Hepatocyte (in vitro differentiated cells): ENCODE results near the gene CNTNAP2. TPM values are rescaled to one million over a fixed set of nuclear protein-coding genes. Genes with fewer than 3 reads are reported as not detected.
"Not testable (repeated sequence)": the region's sequence is repeated elsewhere in the genome, so short reads cannot be mapped to it uniquely, and the experiment has no call there.

Experiments used
- DNase-seq: peaks from one replicate; pipeline ENCODE4 v3.0.0-alpha.2; 2016; ENCODE audit warnings: low spot score
- H2AFZ ChIP-seq: fragments of 200-600 bp; sonication (generic); 2 replicates; pipeline ENCODE4 v1.6.0; 2016; ENCODE audit warnings: antibody characterized with exemption, mild to moderate bottlenecking
- H3K27ac ChIP-seq: fragments of 200-600 bp; sonication (generic); 2 replicates; pipeline ENCODE4 v1.5.1; 2016; ENCODE audit warnings: mild to moderate bottlenecking
- H3K27me3 ChIP-seq: fragments of 200-600 bp; sonication (generic); 2 replicates; pipeline ENCODE4 v1.6.1; 2016
- H3K36me3 ChIP-seq: fragments of 200-600 bp; sonication (generic); replicated peaks from 2 replicates; pipeline ENCODE4 v1.5.1; 2016; ENCODE audit warnings: low read depth; ENCODE audit not compliant: insufficient read depth
- H3K4me1 ChIP-seq: fragments of 200-600 bp; sonication (generic); 2 replicates; pipeline ENCODE4 v1.5.1; 2016; ENCODE audit warnings: mild to moderate bottlenecking, moderate library complexity; ENCODE audit not compliant: insufficient read depth
- H3K4me2 ChIP-seq: fragments of 200-600 bp; sonication (generic); 2 replicates; pipeline ENCODE4 v1.6.0; 2016
- H3K4me3 ChIP-seq: fragments of 200-600 bp; sonication (generic); 2 replicates; pipeline ENCODE4 v1.5.1; 2016; ENCODE audit warnings: mild to moderate bottlenecking
- H3K79me2 ChIP-seq: fragments of 200-600 bp; sonication (generic); 2 replicates; pipeline ENCODE4 v1.6.0; 2017; ENCODE audit warnings: mild to moderate bottlenecking
- H3K9me2 ChIP-seq: fragments of 200-600 bp; sonication (generic); replicated peaks from 2 replicates; pipeline ENCODE4 v1.6.0; 2017; ENCODE audit warnings: mild to moderate bottlenecking; ENCODE audit not compliant: insufficient read depth
- H3K9me3 ChIP-seq: fragments of 200-600 bp; sonication (generic); 2 replicates; pipeline ENCODE4 v1.5.1; 2016; ENCODE audit warnings: low read depth, mild to moderate bottlenecking
- H4K20me1 ChIP-seq: fragments of 200-600 bp; sonication (generic); 2 replicates; pipeline ENCODE4 v1.6.0; 2016; ENCODE audit warnings: mild to moderate bottlenecking; ENCODE audit not compliant: insufficient read depth, poor library complexity, severe bottlenecking
- EZH2 ChIP-seq: fragments of 200-600 bp; sonication (generic); IDR thresholded peaks from 2 replicates; pipeline ENCODE4 v1.6.1; 2016; ENCODE audit warnings: antibody characterized with exemption, mild to moderate bottlenecking, borderline replicate concordance
- EZH2phosphoT487 ChIP-seq: fragments of 200-600 bp; sonication (generic); IDR thresholded peaks from one replicate; pipeline ENCODE4 v1.6.1; 2018; ENCODE audit warnings: antibody characterized with exemption, mild to moderate bottlenecking, low read depth, moderate library complexity; ENCODE audit not compliant: unreplicated experiment, severe bottlenecking
- WGBS: methylation state at CpG from one replicate; pipeline ENCODE4 v1.1.6; 2016; ENCODE audit warnings: low lambda C conversion rate; ENCODE audit errors: missing lambda C conversion rate; 5-methylcytosine and 5-hydroxymethylcytosine counted together
- polyA plus RNA-seq: library from polyadenylated mRNA; unstranded; fragments of >200 nt; fragmentation: Nextera tagmentation; extraction: Ambion mirVana; gene quantifications from 2 replicates; pipeline ENCODE4 v1.2.1, GENCODE V29; 2016
- total RNA-seq: library from RNA; depleted of rRNA; stranded (reverse); fragments of >200 nt; gene quantifications from 2 replicates; pipeline ENCODE4 v1.2.3, GENCODE V29; 2014
- TF ChIP-seq, protein P1 (sequence below): fragments of 200-600 bp; sonication (generic); IDR thresholded peaks from 2 replicates; pipeline ENCODE4 v1.5.1; 2016; ENCODE audit warnings: antibody characterized with exemption, mild to moderate bottlenecking; ENCODE audit not compliant: poor library complexity

Gene CNTNAP2
- total and polyA plus RNA-seq, 2 experiments from 2014 or later: 7.5 to 14.7 TPM

- DNase-seq: no peak
- 88% methylated on average over 1 of the region's 1 CpG for WGBS
Observed at GRCh38 chr7:146902266-146902665, 785.7 kb downstream of the CNTNAP2 start.

GRCh38 chr7:146902728-146903127, 786.1 kb downstream of the CNTNAP2 start:
- Histone ChIP-seq H3K4me3 (no peak overlapping the region), H3K4me1 (no peaks in the 10 kb centered on the region), H3K27me3 (no peaks in the 10 kb centered on the region), H3K36me3 (no peaks in the 10 kb centered on the region), H3K9me3 (no peaks in the 10 kb centered on the region), H3K79me2 (no peaks in the 10 kb centered on the region), H4K20me1 (no peaks in the 10 kb centered on the region), H2AFZ (no peak overlapping the region), H3K27ac (no peak overlapping the region), H3K9me2 (no peaks in the 10 kb centered on the region), H3K4me2 (no peak overlapping the region)
- 89% methylated on average over 8 of the region's 8 CpGs for WGBS
- no peak for DNase-seq
- TF ChIP-seq EZH2 (no peak), EZH2phosphoT487 (no peak)
- TF ChIP-seq, protein P1, sequence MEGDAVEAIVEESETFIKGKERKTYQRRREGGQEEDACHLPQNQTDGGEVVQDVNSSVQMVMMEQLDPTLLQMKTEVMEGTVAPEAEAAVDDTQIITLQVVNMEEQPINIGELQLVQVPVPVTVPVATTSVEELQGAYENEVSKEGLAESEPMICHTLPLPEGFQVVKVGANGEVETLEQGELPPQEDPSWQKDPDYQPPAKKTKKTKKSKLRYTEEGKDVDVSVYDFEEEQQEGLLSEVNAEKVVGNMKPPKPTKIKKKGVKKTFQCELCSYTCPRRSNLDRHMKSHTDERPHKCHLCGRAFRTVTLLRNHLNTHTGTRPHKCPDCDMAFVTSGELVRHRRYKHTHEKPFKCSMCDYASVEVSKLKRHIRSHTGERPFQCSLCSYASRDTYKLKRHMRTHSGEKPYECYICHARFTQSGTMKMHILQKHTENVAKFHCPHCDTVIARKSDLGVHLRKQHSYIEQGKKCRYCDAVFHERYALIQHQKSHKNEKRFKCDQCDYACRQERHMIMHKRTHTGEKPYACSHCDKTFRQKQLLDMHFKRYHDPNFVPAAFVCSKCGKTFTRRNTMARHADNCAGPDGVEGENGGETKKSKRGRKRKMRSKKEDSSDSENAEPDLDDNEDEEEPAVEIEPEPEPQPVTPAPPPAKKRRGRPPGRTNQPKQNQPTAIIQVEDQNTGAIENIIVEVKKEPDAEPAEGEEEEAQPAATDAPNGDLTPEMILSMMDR: no peak

More at GRCh38 chr7:146902266-146902665, 785.7 kb downstream of the CNTNAP2 start:
- Histone ChIP-seq H3K36me3 (no peaks in the 10 kb centered on the region), H3K79me2 (no peaks in the 10 kb centered on the region), H3K4me2 (no peak overlapping the region), H3K9me2 (no peaks in the 10 kb centered on the region), H3K27me3 (no peaks in the 10 kb centered on the region), H3K4me1 (no peaks in the 10 kb centered on the region), H3K4me3 (no peak overlapping the region), H3K27ac (no peak overlapping the region), H3K9me3 (no peaks in the 10 kb centered on the region), H2AFZ (no peak overlapping the region), H4K20me1 (no peaks in the 10 kb centered on the region)
- TF ChIP-seq, protein P1: no peak
- TF ChIP-seq EZH2phosphoT487: no peak
- TF ChIP-seq EZH2: no peak

- 94% methylated on average over 24 of the region's 24 CpGs for WGBS
Observed at GRCh38 chr7:146905746-146906145, 789.1 kb downstream of the CNTNAP2 start.

DNA sequence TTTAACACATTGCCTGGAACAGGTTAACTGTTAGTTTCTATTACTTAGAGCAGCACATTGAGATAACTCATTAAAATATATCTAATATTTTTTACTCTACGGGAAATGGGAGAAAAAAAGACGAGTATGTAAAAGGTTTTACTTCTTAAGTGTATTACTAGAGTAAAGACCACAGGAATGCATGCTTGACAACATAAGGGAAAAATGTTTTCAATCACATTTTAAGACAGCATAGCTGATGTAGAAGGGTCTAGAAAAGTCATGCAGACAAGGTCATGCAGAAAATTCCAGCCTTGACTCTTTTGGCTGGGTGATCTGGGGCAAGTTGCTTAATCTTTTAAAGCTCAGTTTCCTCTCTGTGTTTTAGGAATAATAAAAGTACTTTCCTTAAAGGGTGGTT, 806.2 kb downstream of the CNTNAP2 start:
- TF ChIP-seq EZH2phosphoT487 (no peak), EZH2 (no peak)
- TF ChIP-seq, protein P1: no peak
- no peak overlapping the region for H3K4me3 ChIP-seq
- WGBS: 75% methylated on average over 2 of the region's 2 CpGs
- H3K36me3 ChIP-seq: no peaks in the 10 kb centered on the region
- H3K4me2 ChIP-seq: no peak overlapping the region
- H3K9me2 ChIP-seq: no peaks in the 10 kb centered on the region
- no peak overlapping the region for H2AFZ ChIP-seq
- no peaks in the 10 kb centered on the region for H3K79me2 ChIP-seq
- H3K9me3 ChIP-seq: no peaks in the 10 kb centered on the region
- H3K27ac ChIP-seq: no peak overlapping the region
- no peaks in the 10 kb centered on the region for H4K20me1 ChIP-seq
- H3K4me1 ChIP-seq: no peaks in the 10 kb centered on the region
- DNase-seq: no peak
- no peaks in the 10 kb centered on the region for H3K27me3 ChIP-seq

More at GRCh38 chr7:146905746-146906145, 789.1 kb downstream of the CNTNAP2 start:
- H4K20me1 ChIP-seq, H3K4me3 ChIP-seq, H3K9me3 ChIP-seq, H3K27ac ChIP-seq, H3K4me2 ChIP-seq, H3K27me3 ChIP-seq, H3K9me2 ChIP-seq, H3K79me2 ChIP-seq, DNase-seq, H2AFZ ChIP-seq, H3K36me3 ChIP-seq, H3K4me1 ChIP-seq: not testable (repeated sequence)
